ENCODE measurements around the gene DNMT3A. TPM values are rescaled to one million over a fixed set of nuclear protein-coding genes. Genes with fewer than 3 reads are reported as not detected.

Gene DNMT3A
- total RNA-seq, 1 donor from 2014 or later = 25.3 TPM

GRCh38 chr2:25230198-25230947 is 111.4 kb downstream of the DNMT3A start:
- Histone ChIP-seq H3K4me3 (ENCODE audit: low read depth, low read length) (no peak overlapping the region), H3K27me3 (ENCODE audit: control insufficient read depth, insufficient read depth, low read length) (no peaks in the 10 kb centered on the region), H3K36me3 (ENCODE audit: control insufficient read depth, insufficient read depth, low read length) (peaks cover 4% of the 10 kb centered on the region)
- no peak for DNase-seq (ENCODE audit: low read depth)
- TF ChIP-seq, protein P1, sequence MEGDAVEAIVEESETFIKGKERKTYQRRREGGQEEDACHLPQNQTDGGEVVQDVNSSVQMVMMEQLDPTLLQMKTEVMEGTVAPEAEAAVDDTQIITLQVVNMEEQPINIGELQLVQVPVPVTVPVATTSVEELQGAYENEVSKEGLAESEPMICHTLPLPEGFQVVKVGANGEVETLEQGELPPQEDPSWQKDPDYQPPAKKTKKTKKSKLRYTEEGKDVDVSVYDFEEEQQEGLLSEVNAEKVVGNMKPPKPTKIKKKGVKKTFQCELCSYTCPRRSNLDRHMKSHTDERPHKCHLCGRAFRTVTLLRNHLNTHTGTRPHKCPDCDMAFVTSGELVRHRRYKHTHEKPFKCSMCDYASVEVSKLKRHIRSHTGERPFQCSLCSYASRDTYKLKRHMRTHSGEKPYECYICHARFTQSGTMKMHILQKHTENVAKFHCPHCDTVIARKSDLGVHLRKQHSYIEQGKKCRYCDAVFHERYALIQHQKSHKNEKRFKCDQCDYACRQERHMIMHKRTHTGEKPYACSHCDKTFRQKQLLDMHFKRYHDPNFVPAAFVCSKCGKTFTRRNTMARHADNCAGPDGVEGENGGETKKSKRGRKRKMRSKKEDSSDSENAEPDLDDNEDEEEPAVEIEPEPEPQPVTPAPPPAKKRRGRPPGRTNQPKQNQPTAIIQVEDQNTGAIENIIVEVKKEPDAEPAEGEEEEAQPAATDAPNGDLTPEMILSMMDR (IDR thresholded peaks at IDR 0.05; ENCODE audit: insufficient read depth, low read length, poor library complexity, severe bottlenecking) = no peak

DNA sequence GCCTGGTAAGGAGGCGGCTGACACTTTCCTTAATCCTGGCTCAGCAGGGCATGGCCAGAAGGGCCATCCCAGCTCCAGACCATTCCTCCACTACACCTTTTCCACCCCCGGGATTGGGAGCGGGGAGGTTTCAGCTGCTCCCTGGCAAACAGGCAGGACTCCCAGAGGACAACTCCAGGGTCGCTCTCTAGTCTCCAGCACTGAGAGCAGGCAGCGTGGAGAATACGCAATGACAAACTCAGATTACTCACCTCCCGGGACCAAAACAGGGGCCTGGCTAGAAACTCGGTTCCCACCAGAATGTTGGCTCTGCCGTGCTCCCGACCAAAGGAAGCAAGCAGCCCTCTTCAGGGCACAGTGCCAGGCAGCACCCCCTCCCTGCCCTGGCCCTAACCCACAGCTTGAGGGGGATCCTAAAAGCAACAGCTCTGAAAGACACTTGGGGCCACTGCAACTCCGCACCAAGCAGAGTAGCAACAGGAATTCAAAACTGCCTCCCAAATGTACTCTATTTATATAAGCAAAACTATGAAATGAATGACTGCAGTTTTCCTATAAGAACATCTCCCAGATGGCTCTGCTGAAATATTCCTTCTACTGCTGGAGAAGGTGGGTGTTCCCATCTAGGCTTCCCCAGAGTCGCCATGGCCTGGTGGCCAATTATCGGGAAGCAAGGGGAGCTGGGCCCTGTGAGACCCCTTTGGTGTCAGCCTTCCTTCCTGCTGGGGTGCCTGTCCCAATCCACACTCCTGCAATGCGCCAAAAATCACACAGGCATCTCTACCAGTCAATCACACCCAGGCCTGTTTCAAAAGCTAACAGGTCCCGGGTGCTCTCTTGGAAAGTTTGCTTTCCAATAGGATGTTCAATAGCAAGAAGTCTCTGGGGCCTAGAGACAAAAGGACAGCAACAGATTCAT is 112.2 kb downstream of the DNMT3A start:
- TF ChIP-seq, protein P1 (IDR thresholded peaks at IDR 0.05; ENCODE audit: insufficient read depth, low read length, poor library complexity, severe bottlenecking) = no peak
- Histone ChIP-seq H3K36me3 (ENCODE audit: control insufficient read depth, insufficient read depth, low read length) (peaks cover 4% of the 10 kb centered on the region), H3K4me3 (ENCODE audit: low read depth, low read length) (no peak overlapping the region), H3K27me3 (ENCODE audit: control insufficient read depth, insufficient read depth, low read length) (no peaks in the 10 kb centered on the region)
- DNase-seq (ENCODE audit: low read depth) = no peak

- TF ChIP-seq, protein P1 (IDR thresholded peaks at IDR 0.05; ENCODE audit: insufficient read depth, low read length, poor library complexity, severe bottlenecking) = peak; percentile 77
- Histone ChIP-seq H3K27me3 (ENCODE audit: control insufficient read depth, insufficient read depth, low read length) (no peaks in the 10 kb centered on the region), H3K36me3 (ENCODE audit: control insufficient read depth, insufficient read depth, low read length) (peaks cover 2% of the 10 kb centered on the region), H3K4me3 (ENCODE audit: low read depth, low read length) (no peak overlapping the region)
- DNase-seq (ENCODE audit: low read depth) = no peak
Measured at GRCh38 chr2:25228848-25229278, 112.9 kb downstream of the DNMT3A start.

DNA sequence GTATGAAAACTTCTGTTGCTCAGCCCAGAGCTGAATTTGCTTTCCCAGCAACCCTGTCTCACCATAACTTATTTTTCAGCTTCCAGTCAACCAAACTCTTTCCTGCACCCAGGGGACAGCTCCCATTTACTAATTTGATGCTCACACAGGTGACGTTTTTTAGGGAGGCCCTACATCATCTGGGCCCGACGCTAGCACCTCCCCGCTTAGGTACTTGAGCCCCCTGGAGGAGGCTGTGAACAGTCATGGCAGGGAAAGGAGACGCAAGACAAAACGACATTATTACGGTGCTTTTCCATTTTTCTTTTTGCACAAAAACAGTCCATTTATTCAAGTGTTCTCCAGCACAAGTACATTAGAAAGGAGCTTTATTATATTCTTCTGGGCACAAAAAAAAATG is 114.1 kb downstream of the DNMT3A start:
- Histone ChIP-seq H3K4me3 (ENCODE audit: low read depth, low read length) (no peak overlapping the region), H3K27me3 (ENCODE audit: control insufficient read depth, insufficient read depth, low read length) (no peaks in the 10 kb centered on the region), H3K36me3 (ENCODE audit: control insufficient read depth, insufficient read depth, low read length) (no peaks in the 10 kb centered on the region)
- no peak for DNase-seq (ENCODE audit: low read depth)
- TF ChIP-seq, protein P1 (IDR thresholded peaks at IDR 0.05; ENCODE audit: insufficient read depth, low read length, poor library complexity, severe bottlenecking) = no peak

- no peak for DNase-seq (ENCODE audit: low read depth)
- no peaks in the 10 kb centered on the region for H3K36me3 ChIP-seq (ENCODE audit: control insufficient read depth, insufficient read depth, low read length)
- H3K4me3 ChIP-seq (ENCODE audit: low read depth, low read length) = no peak overlapping the region
- no peaks in the 10 kb centered on the region for H3K27me3 ChIP-seq (ENCODE audit: control insufficient read depth, insufficient read depth, low read length)
- TF ChIP-seq, protein P1 (IDR thresholded peaks at IDR 0.05; ENCODE audit: insufficient read depth, low read length, poor library complexity, severe bottlenecking) = no peak
Measured at GRCh38 chr2:25226827-25227226, 114.9 kb downstream of the DNMT3A start.
